Germinal center (tissue), 1 donor: Measurements from ENCODE around the gene GNG5.
"Not testable (repeated sequence)": the region's sequence is repeated elsewhere in the genome, so short reads cannot be mapped to it uniquely, and the experiment has no call there.

Source experiments
- DNase-seq: peaks from one replicate; pipeline ENCODE4 v3.0.0; 2012; ENCODE audit warnings: mixed read lengths, low spot score

GNG5 gene

GRCh38 chr1:84488107-84488506 is 18.3 kb downstream of the GNG5 start:
- no peak for DNase-seq

GRCh38 chr1:84481317-84481716 is 25.1 kb downstream of the GNG5 start:
- no peak for DNase-seq

GRCh38 chr1:84480650-84481049 is 25.7 kb downstream of the GNG5 start:
- no peak for DNase-seq

GRCh38 chr1:84479998-84480397 is 26.4 kb downstream of the GNG5 start:
- no peak for DNase-seq

DNA sequence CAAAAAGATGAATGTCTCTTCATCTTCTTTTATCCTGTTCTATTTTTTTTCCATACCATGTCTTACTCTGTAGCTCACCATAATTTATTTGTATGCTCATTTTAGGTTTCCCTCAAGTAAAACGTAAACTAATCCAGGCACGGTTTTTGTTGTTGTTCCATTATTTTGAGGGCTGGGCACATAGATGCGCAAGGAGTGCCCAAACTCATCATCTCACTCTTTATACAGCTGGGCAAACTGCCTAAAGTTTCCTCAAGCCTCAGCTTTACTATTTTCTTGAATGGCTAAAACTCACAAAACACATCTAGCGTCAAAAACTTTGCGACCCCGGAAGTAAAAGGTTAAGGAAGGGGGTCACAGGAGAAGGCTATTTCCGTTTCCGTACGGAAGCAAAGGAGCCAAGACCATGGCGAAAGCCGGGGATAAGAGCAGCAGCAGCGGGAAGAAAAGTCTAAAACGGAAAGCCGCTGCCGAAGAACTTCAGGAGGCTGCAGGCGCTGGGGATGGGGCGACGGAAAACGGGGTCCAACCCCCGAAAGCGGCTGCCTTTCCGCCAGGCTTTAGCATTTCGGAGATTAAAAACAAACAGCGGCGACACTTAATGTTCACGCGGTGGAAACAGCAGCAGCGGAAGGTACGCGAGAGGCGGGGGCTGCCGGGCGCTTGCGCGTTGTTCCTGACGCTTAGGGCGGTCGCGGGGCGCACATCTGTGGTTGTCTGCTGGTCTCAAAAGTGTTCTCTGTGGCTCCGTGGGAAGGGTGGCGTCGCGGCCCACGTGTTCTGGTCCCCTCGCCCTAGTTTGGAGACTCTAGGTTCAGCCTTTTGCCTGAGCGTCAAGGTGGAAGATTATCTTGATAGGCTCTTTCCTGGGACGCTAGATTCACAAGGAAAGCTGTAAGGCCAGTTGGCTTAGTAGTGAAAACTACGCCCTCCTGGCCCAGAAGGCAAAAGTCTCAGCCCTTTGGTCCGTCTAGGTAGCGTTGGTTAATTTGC is 27.2 kb downstream of the GNG5 start, which contains the start of gene RPF1:
Gene RPF1 (plus strand): TSS at position 391 of the 993 bp plus-strand sequence. CDS start 16 bp downstream, at position 407.
- peak; percentile 74 for DNase-seq

DNA sequence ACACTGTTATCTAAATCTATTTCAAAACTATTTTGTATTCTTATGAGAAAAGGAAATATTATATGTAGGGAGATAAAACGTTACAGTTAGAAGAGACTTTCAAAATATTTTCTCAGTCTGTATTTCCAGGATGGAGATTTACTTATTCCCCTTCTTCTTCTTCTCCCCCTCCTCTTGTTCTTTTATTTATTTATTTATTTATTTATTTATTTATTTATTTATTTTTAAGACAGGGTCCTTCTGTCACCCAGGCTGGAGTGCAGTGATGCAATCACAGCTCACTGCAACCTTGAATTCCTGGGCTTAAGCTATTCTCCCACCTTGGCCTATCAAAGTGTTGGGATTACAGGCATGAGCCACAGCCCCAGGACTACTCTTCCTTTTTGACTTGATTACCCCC is 30.2 kb downstream of the GNG5 start:
- DNase-seq, result no peak

- DNase-seq, result no peak
Observed at GRCh38 chr1:84467298-84467697, 39.1 kb downstream of the GNG5 start.

DNA sequence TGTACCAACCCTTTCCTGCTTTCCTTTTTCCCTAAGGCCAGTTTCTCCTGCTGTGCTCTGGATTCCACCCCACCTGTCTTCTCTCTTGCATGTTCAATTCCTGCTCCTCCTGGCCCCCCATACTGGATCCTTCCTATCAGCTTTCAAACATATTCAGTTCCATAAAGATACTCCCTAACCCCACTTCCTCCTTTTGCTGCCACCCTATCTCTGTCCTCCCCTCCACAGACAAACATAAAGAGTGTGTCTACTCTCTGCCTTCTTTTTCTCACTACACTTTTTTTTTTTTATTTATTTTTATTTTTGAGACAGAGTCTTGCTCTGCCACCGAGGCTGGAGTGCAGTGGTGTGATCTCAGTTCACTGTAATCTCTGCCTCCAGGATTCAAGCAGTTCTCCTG is 44.3 kb downstream of the GNG5 start:
- no peak for DNase-seq

DNA sequence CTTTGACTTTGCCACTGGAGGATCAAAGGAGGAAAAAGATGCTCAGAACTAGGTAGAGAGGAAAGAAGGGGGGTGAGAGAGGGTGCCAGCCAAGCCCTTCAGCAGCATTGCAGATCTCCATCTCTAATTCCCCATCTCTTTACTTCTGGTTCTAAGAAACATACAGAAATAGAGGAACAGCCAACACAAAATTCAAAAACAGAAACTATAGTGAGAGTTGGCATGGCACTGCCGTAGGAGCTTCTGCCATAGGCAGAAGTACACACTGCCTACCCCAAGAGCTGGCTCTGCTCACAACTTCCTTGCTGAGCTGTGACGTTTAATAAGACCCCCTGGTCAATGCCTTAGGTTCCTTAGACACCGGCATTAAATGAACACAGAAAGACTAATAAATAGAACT is 53.9 kb downstream of the GNG5 start:
- no peak for DNase-seq

GRCh38 chr1:84450910-84451309 is 55.5 kb downstream of the GNG5 start:
- DNase-seq, result no peak

DNA sequence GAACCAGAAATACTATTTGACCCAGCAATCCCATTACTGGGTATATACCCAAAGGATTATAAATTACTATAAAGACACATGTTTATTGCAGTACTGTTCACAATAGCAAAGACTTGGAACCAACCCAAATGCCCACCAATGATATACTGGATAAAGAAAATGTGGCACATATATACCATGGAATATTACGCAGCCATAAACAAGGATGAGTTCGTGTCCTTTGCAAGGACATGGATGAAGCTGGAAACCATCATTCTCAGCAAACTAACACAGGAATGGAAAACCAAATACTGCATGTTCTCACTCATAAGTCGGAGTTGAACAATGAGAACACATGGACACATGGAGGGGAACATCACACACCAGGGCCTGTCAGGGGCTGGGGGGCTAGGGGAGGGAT is 57.7 kb downstream of the GNG5 start:
- DNase-seq, result not testable (repeated sequence)
